ENCODE measurements around the gene RALGPS2. TPM values are rescaled to one million over a fixed set of nuclear protein-coding genes. Genes with fewer than 3 reads are reported as not detected.

The RALGPS2 gene
- polyA plus RNA-seq, 5 donors: 12.9 to 22.4 (median 21.1) TPM

- DNase-seq: no peak
These were observed 238.0 kb downstream of the RALGPS2 start for GRCh38 chr1:178962853-178963711.

GRCh38 chr1:178964469-178965330 is 239.7 kb downstream of the RALGPS2 start:
- no peak for DNase-seq

GRCh38 chr1:178966312-178966711 is 241.3 kb downstream of the RALGPS2 start:
- no peak for DNase-seq

- DNase-seq: no peak
These were observed 244.4 kb downstream of the RALGPS2 start for GRCh38 chr1:178969226-178969987.

GRCh38 chr1:178970184-178970583 is 245.1 kb downstream of the RALGPS2 start:
- DNase-seq: no peak

Other genes starting within 250 kb of the RALGPS2 start
- gene CLEC20A, start 228.3 kb upstream of the RALGPS2 start, polyA plus RNA-seq (ENCODE audit: insufficient read depth in 1 of 5, insufficient read length in 5 of 5, low replicate concordance in 1 of 5): under 1 TPM; 0.11 to 0.31 (median 0.18) TPM
- under 1 TPM; 0.19 to 0.53 (median 0.45) TPM for gene TEX35, start 212.1 kb upstream of the RALGPS2 start, polyA plus RNA-seq (ENCODE audit: insufficient read depth in 1 of 5, insufficient read length in 5 of 5, low replicate concordance in 1 of 5)
- 10 to 100 TPM in 4 of 5 donors, 1 to 10 TPM in 1; 7.8 to 13.1 (median 11.3) TPM for gene ANGPTL1, start 145.8 kb downstream of the RALGPS2 start, polyA plus RNA-seq (ENCODE audit: insufficient read depth in 1 of 5, insufficient read length in 5 of 5, low replicate concordance in 1 of 5)

Measured in right lung (tissue), 5 donors.